ENCODE measurements around the gene C11orf16. TPM values are rescaled to one million over a fixed set of nuclear protein-coding genes. Genes with fewer than 3 reads are reported as not detected.
A peak's percentile ranks its signal among the peaks of the same experiment; 100 is the strongest.

Gene C11orf16
- total and polyA plus RNA-seq, 8 donors = not detected

- H3K4me3 ChIP-seq = no peak overlapping the region
- H3K27me3 ChIP-seq = no peaks in the 10 kb centered on the region
- H3K27ac ChIP-seq = peak overlapping the region in 1 of 5 donors; percentile 2
- no peaks in the 10 kb centered on the region for H3K9me3 ChIP-seq
- peaks cover 19 to 57% (median 48%) of the 10 kb centered on the region in 4 donors for H3K4me1 ChIP-seq
- TF ChIP-seq CTCF (IDR thresholded peaks at IDR 0.05) (no peak), POLR2A (IDR thresholded peaks at IDR 0.05) (no peak), EP300 (IDR thresholded peaks at IDR 0.05) (no peak), POLR2AphosphoS5 (IDR thresholded peaks at IDR 0.05) (no peak)
- peaks cover 0 to 11% (median 6%) of the 10 kb centered on the region in 4 donors for H3K36me3 ChIP-seq
- 49 to 62% (median 54%) methylated on average over 2 of the region's 2 CpGs for WGBS, 5 donors
- intact Hi-C loops (cut with DNase I; ENCODE audit: low total_unique reads) = loop anchor here (10.0 kb wide), 1 partner anchor 277 kb away; the partner anchor contains the start of genes RPL27A and TRIM66
- no peak for DNase-seq
Measured at GRCh38 chr11:8961401-8961800, 28.7 kb upstream of the C11orf16 start.

GRCh38 chr11:8959546-8960166 lies 26.9 kb upstream of the C11orf16 start:
- Histone ChIP-seq H3K27ac (peak overlapping the region in 4 of 5 donors; percentile 54 to 75 (median 70)), H3K4me3 (no peak overlapping the region), H3K9me3 (no peaks in the 10 kb centered on the region), H3K27me3 (no peaks in the 10 kb centered on the region), H3K36me3 (peaks cover 11 to 28% (median 23%) of the 10 kb centered on the region in 4 donors), H3K4me1 (peaks cover 19 to 47% (median 36%) of the 10 kb centered on the region in 4 donors)
- 6 to 41% (median 18%) methylated on average over 2 of the region's 2 CpGs for WGBS, 5 donors
- intact Hi-C loops (cut with DNase I; ENCODE audit: low total_unique reads) = loop anchor here (10.0 kb wide), 1 partner anchor 275 kb away; the partner anchor contains the start of genes RPL27A and TRIM66
- TF ChIP-seq CTCF (IDR thresholded peaks at IDR 0.05) (peak in 5 of 7 experiments; percentile 28 to 66 (median 43)), EP300 (IDR thresholded peaks at IDR 0.05) (no peak), POLR2AphosphoS5 (IDR thresholded peaks at IDR 0.05) (peak in 1 of 3 donors; percentile 71), POLR2A (IDR thresholded peaks at IDR 0.05) (no peak)
- DNase-seq = peak in 1 of 2 donors; percentile 90

GRCh38 chr11:8956860-8957259 lies 24.1 kb upstream of the C11orf16 start:
- intact Hi-C loops (cut with DNase I; ENCODE audit: low total_unique reads) = no loop called here
- Histone ChIP-seq H3K27me3 (no peaks in the 10 kb centered on the region), H3K4me1 (peaks cover 6 to 28% (median 17%) of the 10 kb centered on the region in 4 donors), H3K4me3 (no peak overlapping the region), H3K27ac (no peak overlapping the region), H3K9me3 (no peaks in the 10 kb centered on the region), H3K36me3 (peaks cover 20 to 56% (median 51%) of the 10 kb centered on the region in 4 donors)
- no peak for DNase-seq
- TF ChIP-seq POLR2A (IDR thresholded peaks at IDR 0.05) = no peak
- TF ChIP-seq CTCF (IDR thresholded peaks at IDR 0.05) = no peak
- TF ChIP-seq EP300 (IDR thresholded peaks at IDR 0.05) = no peak
- 80 to 84% (median 82%) methylated on average over 4 of the region's 4 CpGs for WGBS, 5 donors

- intact Hi-C loops (cut with DNase I; ENCODE audit: low total_unique reads) = no loop called here
- 49 to 63% (median 57%) methylated on average over 3 of the region's 3 CpGs for WGBS, 5 donors
- Histone ChIP-seq H3K27me3 (no peaks in the 10 kb centered on the region), H3K27ac (no peak overlapping the region), H3K4me3 (no peak overlapping the region), H3K4me1 (peaks cover 0 to 8% (median 0%) of the 10 kb centered on the region in 4 donors), H3K9me3 (no peaks in the 10 kb centered on the region), H3K36me3 (peaks cover 9 to 72% (median 67%) of the 10 kb centered on the region in 4 donors)
- no peak for TF ChIP-seq CTCF (IDR thresholded peaks at IDR 0.05)
- no peak for TF ChIP-seq POLR2A (IDR thresholded peaks at IDR 0.05)
- no peak for DNase-seq
Measured at GRCh38 chr11:8948886-8949285, 16.1 kb upstream of the C11orf16 start.
